Body of pancreas (tissue), 4 donors: ENCODE results near the gene CSGALNACT2.

Source experiments
- POLR2A ChIP-seq, 3 donors: fragments of 450-650 bp; IDR thresholded peaks; one replicate each; pipeline ENCODE4 v1.6.1; 2016; ENCODE audit warnings: antibody characterized with exemption in 3 of 3, mild to moderate bottlenecking in 2 of 3
- TF ChIP-seq, protein P1 (sequence below), 7 experiments: fragments of 450-650 bp in 4 of 7; fragments of 200-600 bp in 3 of 7; sonication (generic) in 3 of 7; IDR thresholded peaks; one replicate each; pipeline ENCODE4 v1.5.1; 2016 to 2019; ENCODE audit warnings: antibody characterized with exemption in 7 of 7

DNA sequence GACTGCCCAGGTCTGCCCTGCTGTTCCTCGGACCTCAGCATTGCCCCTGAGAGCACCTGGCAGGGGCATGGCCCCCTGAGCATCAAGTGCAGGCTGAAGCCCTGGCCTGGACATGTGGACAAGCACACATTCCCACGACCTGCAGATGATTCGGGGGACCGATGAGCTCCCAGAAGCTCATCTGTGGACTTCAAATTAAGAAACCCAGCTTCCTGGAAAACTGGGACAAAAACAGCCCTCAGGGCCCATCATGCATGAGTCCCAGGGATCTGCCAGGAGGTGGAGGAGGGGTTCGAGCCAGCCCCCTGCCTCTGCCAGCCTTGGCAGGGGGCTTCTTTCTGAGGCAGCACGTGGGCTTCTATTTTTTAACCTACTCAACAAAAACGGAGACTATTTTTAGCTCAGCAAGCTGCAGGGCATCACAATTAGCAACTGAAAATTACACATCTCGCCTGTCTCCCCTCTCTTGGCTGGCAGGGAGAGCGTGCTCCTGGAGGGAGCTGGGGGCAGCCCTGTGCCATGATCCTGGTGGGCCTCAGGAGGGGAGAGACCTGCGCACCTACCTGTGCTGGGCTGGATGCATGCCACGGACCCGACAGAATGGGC lies 76.8 kb downstream of the CSGALNACT2 start:
- TF ChIP-seq, protein P1, sequence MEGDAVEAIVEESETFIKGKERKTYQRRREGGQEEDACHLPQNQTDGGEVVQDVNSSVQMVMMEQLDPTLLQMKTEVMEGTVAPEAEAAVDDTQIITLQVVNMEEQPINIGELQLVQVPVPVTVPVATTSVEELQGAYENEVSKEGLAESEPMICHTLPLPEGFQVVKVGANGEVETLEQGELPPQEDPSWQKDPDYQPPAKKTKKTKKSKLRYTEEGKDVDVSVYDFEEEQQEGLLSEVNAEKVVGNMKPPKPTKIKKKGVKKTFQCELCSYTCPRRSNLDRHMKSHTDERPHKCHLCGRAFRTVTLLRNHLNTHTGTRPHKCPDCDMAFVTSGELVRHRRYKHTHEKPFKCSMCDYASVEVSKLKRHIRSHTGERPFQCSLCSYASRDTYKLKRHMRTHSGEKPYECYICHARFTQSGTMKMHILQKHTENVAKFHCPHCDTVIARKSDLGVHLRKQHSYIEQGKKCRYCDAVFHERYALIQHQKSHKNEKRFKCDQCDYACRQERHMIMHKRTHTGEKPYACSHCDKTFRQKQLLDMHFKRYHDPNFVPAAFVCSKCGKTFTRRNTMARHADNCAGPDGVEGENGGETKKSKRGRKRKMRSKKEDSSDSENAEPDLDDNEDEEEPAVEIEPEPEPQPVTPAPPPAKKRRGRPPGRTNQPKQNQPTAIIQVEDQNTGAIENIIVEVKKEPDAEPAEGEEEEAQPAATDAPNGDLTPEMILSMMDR (IDR thresholded peaks at IDR 0.05), result no peak
- no peak for TF ChIP-seq POLR2A (IDR thresholded peaks at IDR 0.05)
